ENCODE results near the gene CTNNBL1. TPM values are rescaled to one million over a fixed set of nuclear protein-coding genes. Genes with fewer than 3 reads are reported as not detected.
"Not testable (repeated sequence)": the region's sequence is repeated elsewhere in the genome, so short reads cannot be mapped to it uniquely, and the experiment has no call there.

The CTNNBL1 gene
- total RNA-seq, 1 donor from 2014 or later = 87.7 TPM

DNA sequence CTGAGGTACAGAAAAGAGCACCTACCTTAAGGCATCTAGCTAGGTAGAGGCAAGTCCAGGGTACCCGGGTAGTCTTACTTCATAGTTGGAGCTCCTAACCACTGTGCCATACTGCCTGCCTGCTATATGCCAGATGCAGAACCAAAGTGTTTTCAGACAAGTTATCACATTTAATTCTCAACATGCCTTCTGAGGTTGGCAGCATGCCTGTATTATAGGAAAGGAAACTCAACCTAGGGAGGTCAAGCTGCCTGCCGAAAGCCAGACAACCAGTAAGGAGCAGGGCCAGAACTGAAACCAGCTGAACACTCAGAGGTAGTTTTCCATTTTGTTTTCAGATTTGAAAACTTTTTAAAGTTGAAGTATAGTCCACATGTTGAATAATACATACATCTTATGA, 5.4 kb downstream of the CTNNBL1 start:
- no peak overlapping the region for H3K27ac Mint-ChIP-seq (ENCODE audit: unreplicated experiment)

GRCh38 chr20:37700301-37700700, 6.5 kb downstream of the CTNNBL1 start:
- no peak overlapping the region for H3K27ac Mint-ChIP-seq (ENCODE audit: unreplicated experiment)
- no peak overlapping the region for H3K4me3 Mint-ChIP-seq
- peaks cover 8% of the 10 kb centered on the region for H3K4me1 Mint-ChIP-seq
- TF ChIP-seq CTCF (conservative IDR thresholded peaks at IDR 0.05) = no peak
- H3K36me3 Mint-ChIP-seq (ENCODE audit: low read depth) = no peaks in the 10 kb centered on the region
- no peaks in the 10 kb centered on the region for H3K9me3 Mint-ChIP-seq
- no peaks in the 10 kb centered on the region for H3K27me3 Mint-ChIP-seq (ENCODE audit: low read depth)
- no peak for DNase-seq (ENCODE audit: low read depth, low spot score)

More for the DNA sequence above, 5.4 kb downstream of the CTNNBL1 start:
- no peak for DNase-seq (ENCODE audit: low read depth, low spot score)
- Mint-ChIP-seq H3K9me3 (no peaks in the 10 kb centered on the region), H3K4me1 (peaks cover 15% of the 10 kb centered on the region), H3K27me3 (ENCODE audit: low read depth) (no peaks in the 10 kb centered on the region), H3K4me3 (no peak overlapping the region), H3K36me3 (ENCODE audit: low read depth) (no peaks in the 10 kb centered on the region)
- no peak for TF ChIP-seq CTCF (conservative IDR thresholded peaks at IDR 0.05)

- not testable (repeated sequence) for H3K4me3 Mint-ChIP-seq; H3K9me3 Mint-ChIP-seq; H3K27ac Mint-ChIP-seq (ENCODE audit: unreplicated experiment); DNase-seq (ENCODE audit: low read depth, low spot score); H3K4me1 Mint-ChIP-seq; H3K27me3 Mint-ChIP-seq (ENCODE audit: low read depth); H3K36me3 Mint-ChIP-seq (ENCODE audit: low read depth)
Measured at GRCh38 chr20:37701676-37702075, 7.8 kb downstream of the CTNNBL1 start.

GRCh38 chr20:37702403-37703034, 8.7 kb downstream of the CTNNBL1 start:
- H3K4me3 Mint-ChIP-seq = no peak overlapping the region
- H3K9me3 Mint-ChIP-seq = peaks cover 2% of the 10 kb centered on the region
- no peaks in the 10 kb centered on the region for H3K27me3 Mint-ChIP-seq (ENCODE audit: low read depth)
- no peak for DNase-seq (ENCODE audit: low read depth, low spot score)
- no peaks in the 10 kb centered on the region for H3K4me1 Mint-ChIP-seq
- TF ChIP-seq CTCF (conservative IDR thresholded peaks at IDR 0.05) = no peak
- peaks cover 6% of the 10 kb centered on the region for H3K36me3 Mint-ChIP-seq (ENCODE audit: low read depth)
- no peak overlapping the region for H3K27ac Mint-ChIP-seq (ENCODE audit: unreplicated experiment)

GRCh38 chr20:37703035-37703845, 9.4 kb downstream of the CTNNBL1 start:
- Mint-ChIP-seq H3K4me3 (no peak overlapping the region), H3K4me1 (no peaks in the 10 kb centered on the region), H3K27ac (ENCODE audit: unreplicated experiment) (no peak overlapping the region), H3K27me3 (ENCODE audit: low read depth) (no peaks in the 10 kb centered on the region), H3K9me3 (peaks cover 2% of the 10 kb centered on the region), H3K36me3 (ENCODE audit: low read depth) (peaks cover 10% of the 10 kb centered on the region)
- no peak for DNase-seq (ENCODE audit: low read depth, low spot score)
- no peak for TF ChIP-seq CTCF (conservative IDR thresholded peaks at IDR 0.05)

DNA sequence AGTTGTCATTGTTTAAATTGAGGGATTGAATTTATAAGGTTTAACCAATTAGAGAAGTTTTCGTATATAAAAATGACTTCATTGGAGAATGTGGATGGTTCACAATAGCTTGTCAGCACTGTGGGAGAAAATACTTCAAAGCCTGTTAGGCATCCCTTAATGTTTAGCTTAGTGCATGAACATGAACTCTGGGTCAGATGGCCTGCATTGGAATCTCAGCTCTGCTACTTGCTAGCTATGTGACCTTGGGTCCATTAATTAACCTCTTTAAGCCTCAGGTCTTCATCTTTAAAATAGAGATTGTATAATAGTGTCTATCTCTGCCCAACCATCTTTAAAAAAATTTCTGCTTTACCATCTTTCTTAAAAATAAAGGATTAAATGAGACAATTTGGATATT, 11.1 kb downstream of the CTNNBL1 start:
- DNase-seq (ENCODE audit: low read depth, low spot score) = no peak
- Mint-ChIP-seq H3K27ac (ENCODE audit: unreplicated experiment) (no peak overlapping the region), H3K36me3 (ENCODE audit: low read depth) (peaks cover 10% of the 10 kb centered on the region), H3K4me3 (no peak overlapping the region), H3K27me3 (ENCODE audit: low read depth) (no peaks in the 10 kb centered on the region), H3K9me3 (peaks cover 2% of the 10 kb centered on the region), H3K4me1 (peaks cover 6% of the 10 kb centered on the region)
- TF ChIP-seq CTCF (conservative IDR thresholded peaks at IDR 0.05) = no peak
